HK-2 (cell line): ENCODE measurements around the gene STX12.
A peak's percentile ranks its signal among the peaks of the same experiment; 100 is the strongest.
"Not testable (repeated sequence)": the region's sequence is repeated elsewhere in the genome, so short reads cannot be mapped to it uniquely, and the experiment has no call there.

Experiments
- DNase-seq: peaks from one replicate; pipeline ENCODE4 v3.0.0-alpha.2; 2018; ENCODE audit not compliant: unreplicated experiment

Gene STX12

GRCh38 chr1:27830621-27831440 lies 57.8 kb downstream of the STX12 start, which contains the start of gene PPP1R8:
Gene PPP1R8, plus strand, starts transcription at chr1:27830782. Its CDS starts 54 bp downstream, at chr1:27830836.
- DNase-seq = peak; percentile 92

DNA sequence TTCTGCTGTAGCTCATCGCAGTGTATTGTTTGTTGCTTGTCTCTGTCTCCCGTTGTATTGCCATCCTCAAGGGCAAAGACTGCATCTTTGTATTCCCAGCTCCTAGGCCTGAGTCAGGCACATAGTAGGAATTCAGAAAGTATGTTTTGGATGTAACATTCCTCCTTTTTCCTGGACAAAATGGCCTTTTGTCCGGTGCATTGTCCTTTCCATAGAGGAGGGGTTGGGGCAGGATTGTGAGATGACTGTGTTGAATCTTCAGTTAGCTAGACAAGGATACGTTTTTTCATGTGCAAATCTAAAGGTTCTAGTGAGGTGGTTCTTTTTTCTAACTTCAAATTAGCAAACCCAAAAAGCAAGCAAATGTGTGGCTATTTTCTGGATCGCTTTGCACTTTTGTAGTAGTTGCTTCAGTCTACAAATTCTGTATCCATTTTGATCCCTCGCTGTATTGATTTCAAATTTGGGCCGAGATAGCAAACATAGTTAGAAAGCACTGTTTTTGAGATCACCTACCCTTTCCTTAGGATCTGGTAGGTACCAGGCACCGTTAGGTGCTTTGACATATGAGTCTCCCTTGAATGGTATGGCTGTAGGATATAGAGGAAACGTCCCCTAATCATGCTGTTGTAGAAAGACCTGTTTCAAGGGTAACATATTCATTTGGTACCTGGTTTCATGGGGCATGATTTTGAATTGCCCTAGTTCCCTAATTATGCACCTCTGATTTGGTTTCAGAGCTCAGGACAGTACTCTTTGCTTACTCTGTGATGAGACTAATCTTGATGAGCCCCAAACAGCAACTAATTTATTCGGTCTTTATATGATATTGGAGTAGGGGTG lies 58.8 kb downstream of the STX12 start:
- no peak for DNase-seq

DNA sequence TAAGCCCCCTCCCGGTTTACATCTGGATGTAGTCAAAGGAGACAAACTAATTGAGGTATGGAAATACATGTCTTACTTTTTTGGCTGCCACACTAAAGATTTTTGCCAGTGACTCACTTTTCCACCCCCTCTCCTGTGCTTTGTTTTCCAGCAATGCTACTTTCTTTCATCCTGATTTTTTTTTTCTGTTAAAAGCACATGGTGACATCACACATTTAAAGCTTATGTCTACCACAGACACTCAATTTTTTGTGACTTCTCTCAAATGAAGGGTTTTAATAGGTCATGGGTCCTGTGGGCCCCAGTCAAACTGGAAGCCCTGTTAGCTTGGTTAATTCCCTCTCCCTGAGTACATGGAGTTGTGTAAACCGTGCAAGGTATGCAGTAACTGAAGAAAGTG lies 59.7 kb downstream of the STX12 start:
- DNase-seq = no peak

DNA sequence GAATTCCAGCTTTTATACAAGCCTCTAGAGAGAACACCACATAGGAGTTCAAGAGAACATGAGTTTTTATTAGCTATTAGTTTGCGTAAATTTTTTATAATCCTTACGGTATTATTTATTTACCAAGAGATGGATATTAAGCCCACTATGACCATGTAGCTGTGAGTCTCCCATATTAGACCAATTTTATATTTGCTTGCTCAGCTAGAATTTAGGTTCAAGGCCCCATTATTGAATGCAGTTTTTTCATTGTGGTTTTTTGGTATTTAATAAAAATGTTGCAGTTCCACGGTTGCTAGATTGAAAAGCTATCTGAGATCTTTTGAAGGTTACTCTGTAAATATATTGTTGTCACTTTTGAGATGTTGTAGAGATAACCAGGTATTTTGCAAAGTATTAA lies 60.5 kb downstream of the STX12 start:
- DNase-seq = no peak

DNA sequence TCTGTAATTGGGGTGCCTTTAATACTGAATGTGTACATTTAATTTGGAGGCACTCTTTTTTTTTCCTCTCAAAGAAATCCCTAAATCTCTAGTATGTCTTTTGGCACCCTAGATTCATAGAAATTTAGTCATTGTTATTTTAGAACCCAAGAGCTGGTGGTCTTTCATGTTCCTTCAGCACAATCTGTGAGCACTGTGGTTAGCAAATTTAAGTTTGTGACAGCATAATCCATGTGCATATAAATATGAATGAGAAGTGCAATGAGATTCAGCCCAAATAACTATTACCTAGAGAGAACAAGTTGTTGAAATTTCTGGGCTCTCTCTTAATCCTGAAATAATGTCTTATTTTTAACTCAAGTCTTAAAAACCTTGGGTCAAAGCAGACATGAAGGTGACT lies 62.0 kb downstream of the STX12 start:
- DNase-seq = no peak

GRCh38 chr1:27835501-27835900 lies 62.5 kb downstream of the STX12 start:
- no peak for DNase-seq

- no peak for DNase-seq
These were observed 76.9 kb downstream of the STX12 start for GRCh38 chr1:27849951-27850350.

DNA sequence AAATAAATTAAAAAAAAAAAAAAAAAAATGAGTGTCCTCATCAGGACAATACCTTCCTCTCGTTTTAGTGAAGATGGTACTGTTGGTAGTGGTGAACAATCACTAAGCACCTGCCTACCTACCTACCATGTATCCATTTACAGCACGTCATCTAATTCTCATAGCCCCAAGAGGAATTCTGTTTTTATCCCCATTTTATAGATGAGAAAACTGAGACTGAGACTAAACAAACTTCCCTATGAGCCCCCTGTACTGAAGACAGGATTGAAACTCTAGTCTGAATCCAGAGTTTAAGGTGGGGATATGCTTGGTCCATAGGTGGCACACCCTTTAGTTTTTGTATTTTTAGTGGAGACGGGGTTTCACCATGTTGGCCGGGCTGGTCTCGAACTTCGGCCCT lies 82.1 kb downstream of the STX12 start:
- no peak for DNase-seq

GRCh38 chr1:27856561-27857343 lies 83.7 kb downstream of the STX12 start:
- no peak for DNase-seq

DNA sequence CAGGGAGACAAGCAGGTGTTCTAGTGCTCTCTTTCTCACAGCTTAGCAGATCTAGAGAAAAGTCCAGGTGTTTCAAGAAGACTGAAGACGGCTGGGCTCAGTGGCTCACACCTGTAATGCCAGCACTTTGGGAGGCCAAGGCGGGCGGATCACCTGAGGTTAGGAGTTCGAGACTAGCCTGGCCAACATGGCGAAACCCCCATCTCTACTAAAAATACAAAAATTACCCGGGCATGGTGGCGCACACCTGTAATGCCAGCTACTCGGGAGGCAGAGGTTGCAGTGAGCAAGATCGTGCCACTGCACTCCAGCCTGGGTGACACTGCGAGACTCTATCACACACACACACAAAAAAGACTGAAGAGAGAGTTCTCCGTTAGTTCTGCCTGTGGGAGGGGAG lies 84.5 kb downstream of the STX12 start:
- DNase-seq = not testable (repeated sequence)

- peak; percentile 82 for DNase-seq
These were observed 85.3 kb downstream of the STX12 start for GRCh38 chr1:27858072-27858948.

GRCh38 chr1:27858949-27859576 lies 86.0 kb downstream of the STX12 start:
- no peak for DNase-seq

- no peak for DNase-seq
These were observed 88.4 kb downstream of the STX12 start for GRCh38 chr1:27861436-27861835.

DNA sequence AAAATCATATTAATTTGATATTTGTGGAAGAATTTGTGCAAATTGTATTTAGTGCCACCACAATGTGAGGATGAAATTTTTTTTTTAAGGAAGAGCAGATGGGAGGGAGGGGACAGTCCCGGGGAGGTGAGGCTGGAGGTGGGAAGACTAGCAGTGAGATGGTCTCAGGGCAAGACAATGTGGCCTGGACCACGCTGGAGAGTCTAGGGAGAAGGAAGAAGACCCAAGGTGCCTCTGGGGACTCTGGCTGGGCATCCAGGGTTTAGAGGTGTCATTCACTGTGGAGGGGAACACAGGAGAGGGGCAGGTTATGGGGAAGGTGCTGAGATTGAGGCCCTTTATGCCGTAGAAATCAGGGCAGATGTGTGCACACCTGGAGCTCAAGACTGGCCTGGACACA lies 89.0 kb downstream of the STX12 start:
- DNase-seq = no peak

GRCh38 chr1:27862671-27863537 lies 89.9 kb downstream of the STX12 start:
- peak; percentile 85 for DNase-seq

DNA sequence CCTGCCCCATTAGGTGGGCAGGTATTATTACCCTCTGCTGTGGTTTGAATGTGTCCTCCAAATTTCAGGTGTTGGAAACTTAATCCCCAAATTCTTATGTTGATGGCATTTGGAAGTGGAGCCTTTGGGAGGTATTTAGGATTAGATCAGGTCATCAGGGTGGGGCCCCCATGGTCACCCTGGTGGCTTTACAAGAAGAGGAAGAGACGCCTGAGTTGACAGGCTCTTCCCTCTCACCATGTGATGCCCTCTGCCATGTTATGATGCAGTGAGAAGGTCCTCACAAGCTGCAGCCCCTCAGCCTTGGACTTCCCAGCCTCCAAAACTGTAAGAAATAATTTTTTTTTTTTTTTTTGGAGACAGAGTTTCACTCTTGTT lies 90.5 kb downstream of the STX12 start:
- no peak for DNase-seq

GRCh38 chr1:27864264-27864895 lies 91.4 kb downstream of the STX12 start:
- DNase-seq = no peak

DNA sequence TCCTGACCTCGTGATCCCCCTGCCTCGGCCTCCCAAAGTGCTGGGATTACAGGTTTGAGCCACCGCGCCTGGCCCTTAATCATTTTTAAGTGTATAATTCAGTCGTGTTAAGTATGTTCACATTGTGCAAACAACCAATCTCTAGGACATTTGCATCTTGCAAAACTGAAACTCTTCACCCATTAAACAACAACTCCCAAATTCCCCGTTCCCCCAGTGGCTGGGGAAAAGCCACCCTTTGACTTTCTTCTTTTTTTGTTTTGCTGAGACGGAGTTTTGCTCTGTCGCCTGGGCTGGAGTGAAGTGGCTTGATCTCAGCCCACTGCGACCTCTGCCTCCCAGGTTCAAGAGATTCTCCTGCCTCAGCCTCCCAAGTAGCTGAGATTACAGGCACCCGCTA lies 92.8 kb downstream of the STX12 start:
- no peak for DNase-seq

GRCh38 chr1:27868556-27868931 lies 95.5 kb downstream of the STX12 start:
- no peak for DNase-seq
